ENCODE measurements around the gene THBD.

Gene THBD

DNA sequence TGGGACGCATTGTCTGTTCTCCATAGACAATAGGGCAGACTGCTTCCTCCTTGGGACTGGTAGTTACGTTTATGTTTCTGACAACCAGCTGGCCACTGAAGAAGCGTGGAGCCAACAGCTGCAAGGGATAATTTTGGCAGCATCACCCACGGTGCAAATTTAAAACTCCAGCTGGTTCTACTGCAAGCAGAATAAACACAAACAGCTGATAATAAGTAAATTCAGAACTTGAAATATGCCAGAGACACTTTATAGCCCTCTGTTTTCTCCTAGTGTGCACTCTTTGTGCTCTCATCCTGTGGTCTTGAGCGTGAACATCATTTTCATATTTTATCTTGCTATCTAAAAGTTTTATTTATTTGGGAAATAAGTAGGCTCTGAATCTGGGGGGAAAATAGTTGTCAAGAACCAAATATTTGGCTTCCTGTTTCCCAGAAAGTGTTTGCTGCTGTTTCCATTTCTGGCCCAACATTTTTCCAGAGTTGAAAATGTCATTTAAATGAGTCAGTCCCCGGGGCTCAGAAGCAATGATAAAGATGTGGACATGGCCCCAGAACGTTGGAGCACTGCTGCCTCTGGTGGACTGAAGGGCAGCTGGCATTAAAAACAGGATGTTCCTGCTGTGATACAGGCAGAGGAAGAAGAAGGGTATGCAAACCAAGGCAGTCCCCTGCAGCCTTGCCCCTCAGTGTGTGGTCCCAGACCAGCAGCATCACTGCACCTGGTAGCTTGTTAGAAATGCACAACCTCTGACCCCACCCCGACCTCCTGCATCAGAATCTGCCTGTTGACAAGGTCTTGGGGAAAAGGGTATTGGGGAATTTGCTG is 12.5 kb upstream of the THBD start:
- DNase-seq (ENCODE audit: low spot score): no peak

GRCh38 chr20:23061262-23061661 is 11.8 kb upstream of the THBD start:
- DNase-seq (ENCODE audit: low spot score): no peak

DNA sequence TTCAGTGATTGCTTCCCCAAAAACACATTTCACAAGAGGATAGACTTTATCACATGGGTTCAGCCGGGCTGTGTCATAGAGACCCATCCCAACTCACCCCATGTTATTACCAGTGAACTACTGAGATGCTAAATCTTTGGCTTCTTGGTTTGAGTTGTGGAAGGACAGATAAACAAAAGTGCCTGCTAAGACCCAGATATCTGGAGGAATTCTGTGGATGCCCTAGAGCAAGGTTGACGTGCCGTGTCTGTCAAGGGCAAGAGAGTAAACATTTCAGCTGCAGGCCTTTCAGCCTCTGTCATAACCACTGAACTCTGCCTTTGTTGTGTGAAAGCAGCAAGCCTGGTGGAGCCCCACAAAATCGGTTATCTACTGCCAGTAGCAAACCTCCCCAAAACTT is 11.2 kb upstream of the THBD start:
- no peak for DNase-seq (ENCODE audit: low spot score)

- no peak for DNase-seq (ENCODE audit: low spot score)
Observed at GRCh38 chr20:23059846-23060245, 10.4 kb upstream of the THBD start.

DNA sequence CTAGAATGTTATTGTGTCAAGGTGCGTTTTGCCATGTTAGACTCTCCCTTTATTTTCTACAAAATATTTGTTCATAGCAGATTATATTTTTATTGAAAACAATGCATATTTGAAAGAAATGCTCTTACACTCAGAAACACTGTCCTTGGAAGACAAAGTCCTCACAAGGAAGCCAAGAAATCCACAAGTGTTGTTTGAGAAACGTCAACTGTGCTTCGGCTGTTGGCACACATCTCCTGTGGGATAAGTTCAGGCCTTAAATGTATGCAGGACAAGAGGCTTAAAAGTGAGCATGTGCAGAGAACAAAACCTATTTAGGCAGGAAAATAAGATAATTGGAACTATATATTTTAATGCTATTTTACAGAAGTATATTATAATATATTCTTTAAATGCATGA is 9.5 kb upstream of the THBD start:
- no peak for DNase-seq (ENCODE audit: low spot score)

DNA sequence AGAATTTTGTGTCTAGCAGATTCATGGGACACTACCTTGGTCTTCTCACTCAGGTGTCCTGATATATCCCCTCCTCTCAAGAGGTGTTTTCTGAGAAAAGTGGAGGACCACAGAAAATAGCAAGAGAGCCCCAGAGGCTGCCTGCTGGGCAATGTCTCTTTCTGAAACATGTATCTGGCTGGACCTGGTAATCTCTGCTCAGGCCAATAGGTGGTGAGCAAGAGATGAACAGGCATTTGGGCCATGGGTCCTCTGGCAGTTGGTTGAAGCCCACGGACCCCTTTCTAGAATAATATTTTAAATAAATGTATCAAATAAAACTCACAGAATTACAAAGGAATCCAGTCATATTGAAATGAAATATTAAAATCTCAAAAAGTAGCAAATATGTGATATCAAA is 8.8 kb upstream of the THBD start:
- DNase-seq (ENCODE audit: low spot score): no peak

- DNase-seq (ENCODE audit: low spot score): no peak
Observed at GRCh38 chr20:23052904-23053303, 3.4 kb upstream of the THBD start.

DNA sequence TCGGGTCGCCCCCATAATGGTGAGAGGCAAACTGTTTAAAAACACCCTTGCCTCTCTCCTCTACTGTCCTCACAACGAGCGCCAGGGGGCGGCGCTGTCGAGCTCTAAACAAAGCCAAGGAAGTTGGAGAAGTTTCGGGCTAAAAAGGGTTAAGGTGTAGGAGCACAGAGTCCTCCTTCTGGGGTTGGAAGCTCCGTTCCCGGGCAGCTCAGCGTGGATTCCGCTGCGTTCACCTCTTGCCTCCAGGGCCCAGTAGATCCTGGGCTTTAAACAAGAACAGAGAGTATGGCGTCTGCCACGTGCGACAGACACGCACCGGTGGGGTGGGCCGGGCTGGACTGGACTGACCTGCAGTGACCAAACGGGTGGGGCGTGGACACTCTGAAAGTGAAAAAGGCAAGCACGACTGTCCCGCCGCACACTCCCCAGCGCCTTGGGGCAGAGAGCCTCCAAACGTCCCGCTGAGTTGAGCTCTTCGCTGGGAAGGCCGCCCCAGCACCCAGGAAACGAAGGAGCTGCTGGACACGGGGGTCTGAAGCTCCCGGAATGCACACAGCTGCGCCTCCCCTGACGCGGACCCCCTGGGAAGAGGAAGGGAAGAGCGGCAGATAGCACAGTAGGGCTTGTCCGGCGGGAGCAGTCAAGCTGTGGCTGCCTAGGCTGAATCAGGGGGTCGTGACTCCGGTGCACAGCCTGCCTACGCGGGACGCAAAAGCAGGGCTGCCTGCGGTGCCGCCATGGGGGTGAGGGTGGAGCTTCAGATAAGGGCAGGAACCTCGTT is 1.6 kb upstream of the THBD start:
- DNase-seq (ENCODE audit: low spot score): no peak

DNA sequence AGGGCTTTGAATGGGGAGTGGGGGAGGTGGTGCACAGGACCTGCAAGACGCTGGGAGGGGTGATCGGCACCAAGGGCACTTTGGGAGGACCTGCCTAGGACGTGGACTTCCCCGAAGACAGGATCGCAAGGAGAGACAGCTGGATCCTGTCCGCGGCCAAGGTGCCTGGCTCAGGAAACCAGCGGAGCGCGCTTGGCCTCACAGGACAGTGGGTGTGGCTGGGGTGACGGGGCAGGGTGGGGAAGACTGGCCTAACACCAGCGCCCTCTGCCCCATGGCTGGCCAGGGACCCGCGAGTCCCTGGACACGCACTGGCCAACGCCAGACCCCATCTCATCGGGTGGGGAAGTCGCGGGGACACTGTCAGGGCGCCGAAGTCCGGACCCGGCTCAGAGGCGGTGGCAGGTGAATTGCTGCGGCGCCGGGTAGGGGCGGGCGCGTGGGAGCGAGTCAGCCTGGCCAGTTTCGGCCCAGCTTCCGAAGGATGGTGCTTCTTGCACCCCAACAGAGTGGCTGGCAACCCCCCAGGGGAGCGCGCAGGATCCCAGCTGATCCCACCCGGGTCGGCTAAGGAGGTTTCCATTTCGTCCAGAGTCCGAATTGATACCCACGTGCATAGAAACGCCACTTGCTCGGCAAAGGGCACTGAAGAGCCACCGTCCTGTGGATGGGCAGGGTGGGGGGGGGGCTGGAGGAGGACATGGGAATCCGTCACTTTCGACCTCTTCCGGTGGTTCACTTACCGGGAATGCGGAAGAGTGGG is 785 bp upstream of the THBD start:
- no peak for DNase-seq (ENCODE audit: low spot score)

- DNase-seq (ENCODE audit: low spot score): no peak
Observed at GRCh38 chr20:23048283-23049200, 930 bp downstream of the THBD start.

DNA sequence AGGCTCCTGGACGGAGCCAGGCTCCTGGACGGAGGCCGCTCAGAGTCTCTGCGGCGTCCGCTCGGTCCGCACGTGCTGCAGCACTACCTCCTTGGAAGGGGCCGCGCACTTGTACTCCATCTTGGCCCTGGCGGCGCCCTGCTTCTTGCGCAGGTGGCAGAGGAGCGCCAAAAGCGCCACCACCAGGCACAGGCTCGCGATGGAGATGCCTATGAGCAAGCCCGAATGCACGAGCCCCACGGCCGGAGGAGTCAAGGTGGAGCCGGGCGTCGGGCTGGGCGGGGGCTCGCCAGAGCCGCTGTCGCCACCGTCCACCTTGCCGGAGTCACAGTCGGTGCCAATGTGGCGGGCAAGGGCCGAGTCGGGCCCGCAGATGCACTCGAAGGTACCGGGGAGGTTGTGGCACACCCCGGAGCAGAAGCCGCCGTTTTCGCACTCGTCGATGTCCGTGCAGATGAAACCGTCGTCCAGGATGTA is 1.7 kb downstream of the THBD start:
- DNase-seq (ENCODE audit: low spot score): no peak

DNA sequence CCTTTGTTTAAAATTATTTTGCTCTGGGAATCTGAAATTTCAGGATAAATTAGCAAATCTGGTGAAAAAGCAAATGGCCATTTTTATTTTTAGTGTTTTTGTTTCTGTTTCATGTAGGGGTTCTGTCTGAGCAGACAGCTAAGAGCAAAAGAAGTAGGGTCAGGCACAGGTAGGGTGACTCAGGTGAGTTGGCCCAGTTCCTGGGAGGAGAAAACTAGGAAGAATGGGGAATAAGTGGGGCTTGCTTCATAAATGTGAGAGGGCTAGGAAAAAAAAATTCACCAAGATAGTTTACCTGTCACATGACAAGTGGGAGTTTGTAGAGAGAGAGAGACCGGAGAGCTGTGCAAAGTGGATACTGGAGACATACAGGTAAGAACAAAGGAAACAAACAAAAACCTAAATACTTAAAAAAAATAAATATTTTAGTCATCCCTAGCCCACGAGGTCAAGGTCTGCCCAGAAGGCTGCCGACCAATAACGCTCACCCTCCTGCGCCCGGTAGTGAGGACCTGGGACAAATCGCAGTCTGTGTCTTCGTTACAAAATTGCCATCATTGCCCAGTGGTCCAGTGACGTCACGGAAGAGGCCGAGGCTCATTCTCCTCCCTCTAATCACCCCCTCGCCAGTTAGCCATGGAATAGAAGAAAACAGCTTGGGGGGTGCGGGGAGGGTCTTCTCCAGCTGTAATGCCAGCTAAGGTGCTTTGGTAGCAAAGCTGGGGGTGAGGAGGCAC is 2.3 kb downstream of the THBD start:
- DNase-seq (ENCODE audit: low spot score): no peak

GRCh38 chr20:23046431-23046830 is 3.0 kb downstream of the THBD start:
- no peak for DNase-seq (ENCODE audit: low spot score)

DNA sequence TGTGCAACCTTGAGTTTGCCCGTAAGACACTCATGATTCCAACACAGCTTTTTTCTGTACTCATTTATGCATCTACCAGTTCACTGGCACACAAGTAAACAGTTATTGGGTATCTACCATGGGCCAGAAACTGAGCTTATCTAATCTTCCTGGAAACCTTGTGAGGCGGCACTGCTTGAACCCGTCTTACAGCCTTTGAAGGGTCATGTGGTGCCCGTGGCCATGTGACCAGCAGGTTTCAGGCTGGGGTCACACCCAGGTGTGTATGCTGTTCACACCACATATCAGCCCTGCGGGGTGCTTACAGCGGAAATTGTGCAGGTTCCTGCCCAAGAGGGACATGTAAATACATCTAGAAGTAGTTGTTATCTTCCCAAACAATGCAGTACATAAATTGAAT is 6.1 kb downstream of the THBD start:
- no peak for DNase-seq (ENCODE audit: low spot score)

GRCh38 chr20:23042270-23042669 is 7.2 kb downstream of the THBD start:
- DNase-seq (ENCODE audit: low spot score): no peak

DNA sequence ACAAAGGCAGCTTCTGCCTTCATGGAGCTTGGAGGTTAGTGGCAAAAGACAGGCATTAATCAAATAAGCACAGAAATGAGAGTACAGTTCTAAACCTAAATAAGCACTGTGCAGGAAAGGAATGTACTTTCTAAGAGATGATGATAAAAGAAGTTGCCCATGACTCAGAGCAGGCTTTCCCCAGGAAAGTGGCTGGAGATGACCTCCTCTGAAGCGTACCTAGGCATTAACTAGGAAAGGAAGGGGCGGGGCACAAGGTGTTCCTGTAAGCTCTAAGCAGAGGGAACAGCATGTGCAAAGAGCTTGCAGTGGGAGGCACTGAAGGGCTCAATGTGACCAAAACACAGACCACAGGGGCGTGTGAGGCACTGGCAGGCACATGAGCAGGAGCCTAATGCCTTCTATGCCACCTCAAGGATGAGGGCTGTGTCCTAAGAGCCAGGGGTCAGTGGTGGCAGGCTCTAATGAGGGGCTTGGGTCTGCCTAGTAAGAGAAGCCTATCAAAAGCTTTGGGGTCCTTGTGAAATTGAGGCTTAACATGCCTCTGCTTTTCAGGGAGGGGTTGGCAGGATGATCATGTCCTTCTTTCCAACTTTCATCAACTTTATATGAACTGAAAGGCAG is 9.5 kb downstream of the THBD start:
- no peak for DNase-seq (ENCODE audit: low spot score)

GRCh38 chr20:23039136-23039875 is 10.2 kb downstream of the THBD start:
- no peak for DNase-seq (ENCODE audit: low spot score)

- DNase-seq (ENCODE audit: low spot score): no peak
Observed at GRCh38 chr20:23037017-23037481, 12.4 kb downstream of the THBD start.

DNA sequence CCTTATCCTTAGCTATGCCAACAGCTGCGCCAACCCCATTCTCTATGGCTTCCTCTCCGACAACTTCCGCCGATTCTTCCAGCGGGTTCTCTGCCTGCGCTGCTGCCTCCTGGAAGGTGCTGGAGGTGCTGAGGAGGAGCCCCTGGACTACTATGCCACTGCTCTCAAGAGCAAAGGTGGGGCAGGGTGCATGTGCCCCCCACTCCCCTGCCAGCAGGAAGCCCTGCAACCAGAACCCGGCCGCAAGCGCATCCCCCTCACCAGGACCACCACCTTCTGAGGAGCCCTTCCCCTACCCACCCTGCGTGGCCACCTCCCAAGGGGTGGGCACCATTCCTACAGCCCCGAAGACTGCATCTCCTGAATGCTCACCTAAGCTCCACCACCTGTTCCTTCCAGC is 13.1 kb downstream of the THBD start:
- no peak for DNase-seq (ENCODE audit: low spot score)

GRCh38 chr20:23035731-23036130 is 13.7 kb downstream of the THBD start:
- DNase-seq (ENCODE audit: low spot score): no peak
